ENCODE data around the gene GOPC. TPM values are rescaled to one million over a fixed set of nuclear protein-coding genes. Genes with fewer than 3 reads are reported as not detected.
"Not testable (repeated sequence)": the region's sequence is repeated elsewhere in the genome, so short reads cannot be mapped to it uniquely, and the experiment has no call there.

Gene GOPC
- polyA plus RNA-seq (2013, experiment 1 of 2; ENCODE audit: insufficient read length): 44.7 TPM
- 45.8 TPM for polyA plus RNA-seq (2013, experiment 2 of 2; ENCODE audit: insufficient read length)

DNA sequence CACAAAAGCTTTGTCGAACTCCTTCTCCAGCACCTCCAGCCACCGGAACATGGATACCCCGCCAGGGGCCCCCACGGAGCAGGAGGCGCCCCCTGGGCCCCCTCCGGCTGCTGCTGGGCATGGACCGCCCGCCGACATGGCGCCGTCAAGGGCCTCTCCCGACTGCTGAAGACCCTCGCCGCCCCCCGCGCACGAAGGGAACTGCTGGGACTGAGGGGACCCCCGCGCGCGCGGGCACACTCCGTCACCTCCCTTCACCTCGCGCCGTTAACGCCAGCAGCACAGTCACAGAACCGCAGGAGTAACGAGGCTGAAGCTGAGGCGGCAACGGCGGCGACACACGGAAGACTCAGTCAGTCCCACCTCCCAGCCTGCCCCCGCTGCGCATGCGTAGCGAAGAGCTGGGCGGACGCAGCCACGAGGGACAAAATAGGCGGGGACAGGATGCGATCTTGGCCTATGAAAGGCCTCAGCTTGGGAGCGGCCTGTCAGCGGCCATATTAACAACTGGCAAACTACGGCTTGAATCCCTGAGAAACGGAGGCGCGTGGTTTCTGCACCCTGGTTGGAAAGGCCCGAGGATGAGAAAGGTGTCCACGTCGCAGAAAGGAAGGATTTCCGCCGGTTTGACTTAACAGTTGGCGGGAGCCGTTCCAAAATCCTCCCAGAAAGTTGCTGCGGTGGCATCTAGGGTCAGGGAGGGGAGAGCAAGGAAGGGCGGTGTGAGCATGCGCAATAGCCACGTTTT is at the start of gene GOPC:
TSS of gene GOPC (minus strand) at position 361 of the 748 bp plus-strand sequence. CDS start at position 138, 223 bp downstream.
- DNase-seq: peak; percentile 99

DNA sequence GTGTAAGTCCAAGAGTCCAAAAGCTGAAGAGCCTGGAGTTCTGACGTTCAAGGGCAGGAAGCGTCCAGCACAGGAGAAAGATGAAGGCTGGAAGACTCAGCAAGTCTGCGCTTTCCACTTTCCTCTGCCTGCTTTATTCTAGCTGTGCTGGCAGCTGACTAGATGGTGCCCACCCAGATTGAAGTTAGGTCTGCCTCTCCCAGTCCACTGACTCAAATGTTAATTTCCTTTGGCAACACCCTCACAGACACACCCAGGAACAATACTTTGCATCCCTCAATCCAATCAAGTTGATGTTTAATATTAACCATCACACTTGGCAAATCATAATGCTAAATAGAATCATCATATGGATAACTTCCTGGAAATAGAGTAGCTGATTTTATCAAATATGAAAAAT is 49.7 kb upstream of the GOPC start:
- DNase-seq: not testable (repeated sequence)

DNA sequence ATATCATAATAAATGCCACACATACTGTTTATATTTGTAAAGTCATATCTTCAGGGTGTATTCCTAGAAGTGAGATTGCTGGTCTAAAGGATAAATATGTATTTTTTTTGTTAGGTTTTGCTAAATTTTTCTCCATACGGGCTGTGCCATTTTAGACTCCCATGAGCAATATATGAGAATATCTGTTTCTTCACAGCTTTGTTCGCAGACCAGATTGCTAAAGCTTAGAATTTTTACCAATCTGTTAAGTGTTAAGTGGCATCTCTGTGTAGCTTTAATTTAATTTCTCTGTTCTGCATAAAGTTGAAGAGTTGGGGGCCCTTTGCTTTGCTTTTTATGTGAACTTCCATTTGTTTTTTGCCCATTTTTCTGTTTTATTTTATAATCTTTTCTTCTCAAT is 40.7 kb upstream of the GOPC start:
- no peak for DNase-seq

DNA sequence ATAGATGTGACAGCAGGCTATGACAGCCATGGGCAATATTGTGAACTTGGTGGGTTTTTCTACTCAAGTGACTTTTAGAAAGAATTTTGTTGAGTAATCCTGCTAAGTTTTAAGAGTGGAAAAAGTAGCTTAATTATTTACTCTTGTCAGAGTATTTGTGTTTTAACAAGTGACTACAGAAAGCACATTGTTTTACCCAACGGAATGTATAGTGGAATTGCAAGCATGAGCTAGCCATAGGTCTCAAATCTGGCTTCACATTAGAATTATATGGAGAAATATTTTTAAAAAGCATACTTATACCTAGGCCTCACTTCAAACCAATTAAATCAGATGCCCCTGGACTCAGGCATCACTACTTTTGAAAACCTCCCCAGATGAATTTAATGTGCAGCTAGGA is 35.5 kb upstream of the GOPC start:
- no peak for DNase-seq

DNA sequence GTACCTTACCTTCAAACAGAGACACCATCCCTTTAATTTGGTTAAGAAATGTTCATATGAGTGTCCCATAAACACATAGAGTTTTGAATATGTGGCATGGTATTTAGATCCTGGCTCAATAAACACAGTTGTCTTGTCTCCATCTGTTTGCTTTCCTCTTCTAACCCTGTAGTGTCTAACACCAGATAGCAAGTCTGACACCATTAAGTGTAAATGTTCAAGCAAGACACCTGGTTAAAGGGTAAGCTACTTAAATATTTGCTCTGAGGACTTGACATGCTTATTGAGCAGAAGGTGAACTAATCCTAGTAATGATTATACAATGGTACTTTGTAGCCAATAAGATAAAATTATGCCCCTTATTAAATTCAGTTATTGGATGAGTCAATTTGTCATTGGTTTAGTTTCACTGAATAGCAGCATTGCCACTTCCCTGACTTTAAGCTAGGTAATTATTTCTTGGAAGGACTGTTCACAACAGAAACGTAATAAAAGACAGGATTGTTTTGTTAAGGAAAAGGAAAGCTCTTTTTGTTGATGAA is 26.9 kb upstream of the GOPC start:
- no peak for DNase-seq

DNA sequence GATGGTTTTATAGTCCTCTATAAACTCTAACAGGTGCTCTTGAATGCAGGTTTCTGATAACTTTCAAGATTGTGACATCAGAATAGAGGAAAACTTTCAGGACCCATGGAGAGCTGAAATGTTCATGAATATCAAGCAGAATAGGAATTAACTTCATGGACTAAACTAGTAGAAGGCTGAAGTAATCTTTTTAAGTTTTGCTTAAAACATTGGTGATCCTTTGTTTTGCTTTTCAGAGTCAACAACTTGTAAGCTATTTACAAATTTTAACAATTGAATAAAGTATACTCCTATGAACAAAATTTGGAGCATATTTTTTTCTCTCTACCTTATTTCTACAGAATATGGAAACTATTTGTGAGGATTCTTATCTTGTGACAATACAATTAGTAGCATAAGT is 25.2 kb upstream of the GOPC start:
- DNase-seq: no peak

DNA sequence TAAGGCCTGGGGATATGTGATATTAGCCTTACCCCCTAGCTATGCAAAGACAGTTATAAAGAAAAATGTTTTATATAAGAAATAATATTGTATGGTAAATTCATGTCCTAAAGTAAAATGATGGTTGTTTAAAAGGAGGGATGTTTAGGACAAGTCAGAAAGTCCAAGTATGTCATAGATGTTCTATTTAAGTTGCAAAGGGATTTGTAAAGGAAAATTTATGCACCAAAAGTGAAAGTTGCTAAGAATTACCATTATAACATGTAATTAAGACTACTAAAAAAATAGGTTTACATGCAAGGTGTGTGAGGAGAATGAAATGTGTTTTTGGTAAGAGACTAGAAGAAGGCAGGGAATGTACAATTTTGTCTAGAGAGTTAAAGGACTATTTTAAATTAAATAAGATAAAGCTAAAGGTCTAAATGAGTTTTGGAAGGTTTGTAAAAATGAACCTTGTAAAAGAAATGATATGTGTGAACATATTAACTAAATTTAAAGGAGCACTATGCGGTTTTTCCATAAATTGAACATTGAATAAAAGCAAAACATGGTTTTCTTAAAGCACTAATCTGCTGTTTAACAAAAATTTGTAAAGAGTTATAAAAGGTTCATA is 22.7 kb upstream of the GOPC start:
- no peak for DNase-seq

DNA sequence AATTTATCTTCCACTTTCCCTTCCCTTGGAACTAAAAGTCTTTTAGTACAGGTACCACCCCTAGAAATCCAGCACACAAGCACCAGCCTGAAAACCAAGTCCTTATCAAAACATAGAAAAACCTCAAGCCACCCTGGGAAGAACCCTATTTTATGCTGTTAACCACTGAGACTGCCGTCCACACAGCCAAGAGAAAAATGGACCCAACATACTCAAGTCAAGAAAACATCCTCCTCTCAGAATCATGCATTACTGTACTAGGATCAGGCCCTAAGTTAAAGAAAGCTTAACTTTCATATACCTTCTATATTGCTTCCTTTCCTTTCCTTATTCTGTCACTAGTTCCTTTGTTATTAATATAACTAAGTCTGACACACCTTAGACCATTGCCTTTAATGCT is 16.9 kb upstream of the GOPC start:
- no peak for DNase-seq

DNA sequence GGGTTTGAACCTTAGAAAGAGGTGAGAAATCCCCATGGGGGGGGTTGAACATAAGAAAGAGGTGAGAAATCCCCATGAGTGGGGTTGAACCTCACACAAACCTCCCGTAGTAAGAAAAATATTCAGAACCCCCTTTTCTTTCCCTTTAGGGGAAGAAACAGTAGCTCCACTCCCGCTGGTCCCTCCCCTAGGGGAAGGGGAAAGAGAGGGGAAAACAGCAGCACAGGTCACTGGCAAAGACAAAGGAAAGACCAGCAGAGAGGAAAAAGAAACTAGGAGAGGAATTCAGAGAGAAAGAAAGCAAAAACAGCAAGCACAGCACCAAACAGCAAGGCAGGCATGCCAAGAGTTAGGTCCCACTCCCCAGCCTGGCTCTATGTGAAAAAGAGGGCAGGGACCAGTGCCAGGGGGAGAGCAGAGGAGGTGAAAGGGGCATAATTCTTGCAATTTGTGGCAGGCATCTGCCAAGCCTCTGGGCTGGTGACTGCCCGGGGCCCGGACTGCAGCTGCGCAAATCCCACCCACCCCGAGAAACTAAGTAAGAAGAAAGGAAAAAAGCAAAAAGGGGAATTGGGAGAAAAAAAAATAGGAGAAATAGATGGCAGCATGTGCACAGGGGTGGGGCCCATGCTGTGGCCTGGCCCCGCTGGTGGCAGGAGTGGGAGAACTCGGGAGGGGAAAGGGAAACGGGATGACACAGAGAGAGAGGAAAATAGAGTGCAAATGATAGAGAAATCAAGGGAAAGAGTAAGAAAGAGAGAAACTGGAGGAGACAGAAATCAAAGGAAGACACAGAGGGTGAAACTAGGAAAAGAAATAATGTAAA is 15.1 kb upstream of the GOPC start:
- DNase-seq: no peak

DNA sequence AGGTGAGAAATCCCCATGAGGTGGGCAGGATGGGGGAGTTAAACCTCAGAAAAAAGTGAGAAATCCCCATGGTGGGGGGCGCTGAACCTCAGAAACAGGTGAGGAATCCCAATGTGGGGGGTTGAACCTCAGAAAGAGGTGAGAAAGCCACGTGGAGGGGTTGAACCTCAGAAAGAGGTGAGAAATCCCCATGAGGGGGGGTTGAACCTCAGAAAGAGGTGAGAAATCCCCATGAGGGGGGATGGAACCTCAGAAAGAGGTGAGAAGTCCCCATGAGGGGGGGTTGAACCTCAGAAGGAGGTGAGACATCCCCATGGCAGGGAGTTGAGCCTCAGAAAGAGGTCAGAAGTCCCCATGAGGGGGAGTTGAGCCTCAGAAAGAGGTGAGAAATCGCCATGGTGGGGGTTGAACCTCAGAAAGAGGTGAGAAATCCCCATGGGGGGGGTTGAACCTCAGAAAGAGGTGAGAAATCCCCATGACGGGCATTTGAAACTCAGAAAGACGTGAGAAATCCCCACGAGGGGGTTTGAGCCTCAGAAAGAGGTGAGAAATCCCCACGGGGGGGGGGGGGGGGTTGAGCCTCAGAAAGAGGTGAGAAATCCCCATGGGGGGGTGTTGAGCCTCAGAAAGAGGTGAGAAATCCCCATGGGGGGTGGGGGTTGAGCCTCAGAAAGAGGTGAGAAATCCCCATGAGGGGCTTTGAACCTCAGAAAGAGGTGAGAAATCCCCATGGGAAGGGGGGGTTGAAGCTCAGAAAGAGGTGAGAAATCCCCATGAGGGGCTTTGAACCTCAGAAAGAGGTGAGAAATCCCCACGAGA is 14.3 kb upstream of the GOPC start:
- DNase-seq: no peak

DNA sequence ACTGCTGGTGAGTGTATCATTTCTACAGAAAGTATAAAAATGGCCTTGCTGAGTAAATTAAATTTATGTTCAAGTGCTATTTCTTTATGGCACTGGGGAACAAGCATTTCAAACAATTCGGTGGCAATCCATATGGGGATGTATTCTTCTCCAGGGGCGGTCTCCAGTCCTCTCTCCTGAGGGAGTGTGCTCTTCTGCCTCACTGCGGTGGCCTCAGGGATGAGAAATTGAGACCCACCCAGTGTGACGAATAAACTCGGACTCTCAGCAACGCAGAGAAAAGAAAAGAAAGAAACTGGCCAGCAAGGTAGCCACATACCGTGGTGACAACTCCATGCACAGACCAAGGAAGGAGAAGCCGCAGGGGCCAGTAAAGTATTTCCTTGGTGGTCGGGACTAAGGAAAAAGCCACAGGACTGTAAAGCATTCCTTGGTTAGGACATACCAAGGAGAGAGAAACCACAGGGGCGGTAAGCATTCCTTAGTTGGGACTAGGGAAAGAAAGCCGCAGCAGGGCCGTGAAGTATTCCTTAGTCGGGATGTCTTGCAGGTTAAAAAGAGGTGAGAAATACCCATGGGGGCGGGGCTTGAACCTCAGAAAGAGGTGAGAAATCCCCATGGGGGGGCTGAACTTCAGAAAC is 13.6 kb upstream of the GOPC start:
- DNase-seq: peak; percentile 93

DNA sequence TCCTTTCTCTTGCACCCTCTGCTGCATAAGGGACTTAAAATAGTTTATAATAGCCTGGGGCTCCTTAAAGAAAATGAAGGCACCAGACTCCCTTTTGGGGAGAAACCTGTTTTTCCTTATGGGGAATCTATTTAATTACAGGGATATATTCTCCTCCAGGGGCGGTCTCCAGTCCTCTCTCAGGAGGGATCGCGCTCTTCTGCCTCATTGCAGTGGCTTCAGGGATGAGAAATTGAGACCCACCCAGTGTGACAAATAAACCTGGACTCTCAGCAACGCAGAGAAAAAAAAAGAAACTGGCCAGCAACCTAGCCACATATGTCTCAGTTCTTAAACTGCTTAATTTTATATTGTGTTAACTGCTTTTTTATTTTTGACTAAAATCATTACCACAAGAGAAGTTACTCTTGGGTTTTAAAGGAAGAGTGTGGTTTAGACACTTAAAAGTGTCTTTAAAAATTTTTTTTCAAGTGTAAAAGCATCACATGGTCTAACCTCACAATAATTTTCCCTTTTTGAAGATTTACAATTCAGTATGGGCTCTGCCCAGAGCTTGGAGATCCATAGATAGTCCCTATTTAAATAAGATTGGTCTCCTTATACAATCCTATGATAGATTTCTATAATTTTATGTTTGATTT is 11.7 kb upstream of the GOPC start:
- peak; percentile 74 for DNase-seq

DNA sequence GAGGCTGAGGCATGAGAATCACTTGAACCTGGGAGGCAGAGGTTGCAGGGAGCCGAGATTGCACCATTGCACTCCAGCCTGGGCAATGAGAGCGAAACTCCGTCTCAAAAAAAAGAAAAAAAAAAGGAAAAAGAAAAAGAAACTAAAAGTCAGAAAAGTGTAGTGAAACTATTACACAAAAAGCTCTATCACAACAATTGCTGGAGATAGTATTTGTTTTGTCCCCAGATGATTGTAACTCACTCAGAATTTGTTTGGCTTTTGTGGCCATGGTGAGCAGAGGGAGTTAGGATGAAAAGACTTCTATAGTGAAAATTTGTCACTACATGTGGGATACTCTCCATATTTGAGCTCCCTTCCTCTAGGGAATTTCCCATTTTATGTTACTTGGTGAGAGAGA is 5.2 kb upstream of the GOPC start:
- DNase-seq: no peak

DNA sequence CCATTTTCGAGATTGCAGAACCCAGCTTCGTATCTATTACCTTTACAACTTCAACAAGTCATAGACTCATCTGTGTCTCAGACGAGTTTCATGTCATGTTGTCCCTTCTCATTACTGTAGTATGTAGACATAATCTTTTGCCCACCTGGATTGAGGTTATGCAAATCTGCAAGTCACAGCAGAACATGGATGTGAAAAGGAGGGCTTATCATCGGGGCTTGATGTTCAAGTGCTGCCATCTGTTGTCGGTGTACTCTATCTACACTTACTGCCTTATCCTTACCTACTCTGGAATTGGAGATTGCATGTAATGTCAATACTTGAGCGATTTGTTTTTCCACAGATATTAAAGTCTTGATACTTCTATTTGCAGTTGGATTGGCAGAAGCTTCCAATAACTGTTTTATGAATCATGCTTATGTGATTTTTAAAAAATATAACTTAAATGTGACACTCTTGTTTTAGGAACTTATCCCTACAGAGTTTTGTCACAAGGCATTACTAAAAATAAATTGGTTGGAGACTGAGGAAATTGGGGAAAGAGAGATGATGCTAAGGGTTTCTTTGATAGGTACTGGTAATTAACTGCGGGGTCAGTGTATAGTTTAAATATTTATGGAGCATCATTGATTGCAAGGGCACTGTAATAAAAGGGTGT is 3.0 kb upstream of the GOPC start:
- peak; percentile 68 for DNase-seq

DNA sequence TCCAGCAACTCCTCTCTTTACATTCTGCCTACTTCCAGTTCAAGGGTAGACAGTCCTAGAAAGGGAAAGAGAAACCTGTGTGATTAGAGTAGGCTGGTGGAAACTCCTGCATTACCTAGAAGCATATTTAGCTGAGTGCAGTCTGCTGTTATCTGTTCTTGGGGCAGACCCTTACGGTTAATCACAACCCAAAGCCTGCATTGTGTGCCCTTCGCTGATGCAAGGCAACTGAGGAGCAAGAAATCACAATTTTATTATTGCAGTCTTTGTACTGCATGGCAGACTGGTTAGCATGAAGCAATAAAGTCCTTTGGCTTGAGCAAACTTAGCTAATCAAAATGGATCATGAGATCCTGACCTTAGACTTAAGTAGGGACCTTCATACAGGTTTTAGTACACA is 1.5 kb upstream of the GOPC start:
- DNase-seq: no peak

DNA sequence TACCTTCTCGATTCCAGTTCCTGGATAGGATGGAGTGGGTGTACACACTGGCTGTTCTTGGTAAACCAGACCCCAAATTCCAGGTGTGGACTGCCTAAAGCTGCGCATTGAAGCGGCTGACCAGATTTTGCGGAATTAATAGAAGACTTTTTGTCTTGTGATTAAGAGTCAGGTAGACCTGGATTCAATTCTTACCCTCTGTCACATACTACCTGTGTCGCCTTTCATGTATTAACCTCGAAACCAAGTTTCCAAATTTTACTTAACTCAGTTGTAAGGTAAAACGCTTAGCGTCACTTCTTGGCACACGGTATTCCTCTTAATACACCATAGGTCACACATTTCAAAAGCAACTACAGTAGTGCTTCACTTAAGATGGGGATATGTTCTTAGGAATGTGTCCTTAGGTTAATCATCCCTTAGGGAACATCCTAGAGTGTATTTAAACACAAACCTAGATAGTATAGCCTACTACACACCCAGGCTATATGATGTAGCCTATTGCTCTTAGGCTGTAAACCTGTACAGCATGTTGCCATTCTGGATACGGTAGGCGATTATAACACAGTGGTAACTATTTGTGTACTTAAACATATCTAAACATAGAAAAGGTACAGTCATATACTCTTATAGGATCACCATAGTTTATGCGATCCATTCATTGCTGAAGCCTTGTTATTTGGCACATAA is 733 bp upstream of the GOPC start:
- DNase-seq: no peak

DNA sequence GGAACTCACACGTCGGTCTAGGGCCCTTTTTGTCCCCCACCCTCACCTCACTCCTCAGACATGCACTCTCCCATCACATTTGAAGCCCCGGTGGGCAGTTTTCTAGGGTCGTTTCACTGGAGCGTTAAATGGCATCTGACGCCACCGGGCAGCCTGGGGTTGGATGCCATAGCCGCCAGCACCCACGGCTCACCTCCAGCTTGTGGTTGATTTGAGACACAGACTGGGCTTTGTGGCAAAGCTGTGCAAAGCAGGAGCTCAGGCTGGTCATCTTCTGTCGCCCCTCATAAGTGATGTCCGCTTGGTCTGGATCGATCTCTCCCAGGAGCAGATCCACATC is 530 bp downstream of the GOPC start:
- no peak for DNase-seq

DNA sequence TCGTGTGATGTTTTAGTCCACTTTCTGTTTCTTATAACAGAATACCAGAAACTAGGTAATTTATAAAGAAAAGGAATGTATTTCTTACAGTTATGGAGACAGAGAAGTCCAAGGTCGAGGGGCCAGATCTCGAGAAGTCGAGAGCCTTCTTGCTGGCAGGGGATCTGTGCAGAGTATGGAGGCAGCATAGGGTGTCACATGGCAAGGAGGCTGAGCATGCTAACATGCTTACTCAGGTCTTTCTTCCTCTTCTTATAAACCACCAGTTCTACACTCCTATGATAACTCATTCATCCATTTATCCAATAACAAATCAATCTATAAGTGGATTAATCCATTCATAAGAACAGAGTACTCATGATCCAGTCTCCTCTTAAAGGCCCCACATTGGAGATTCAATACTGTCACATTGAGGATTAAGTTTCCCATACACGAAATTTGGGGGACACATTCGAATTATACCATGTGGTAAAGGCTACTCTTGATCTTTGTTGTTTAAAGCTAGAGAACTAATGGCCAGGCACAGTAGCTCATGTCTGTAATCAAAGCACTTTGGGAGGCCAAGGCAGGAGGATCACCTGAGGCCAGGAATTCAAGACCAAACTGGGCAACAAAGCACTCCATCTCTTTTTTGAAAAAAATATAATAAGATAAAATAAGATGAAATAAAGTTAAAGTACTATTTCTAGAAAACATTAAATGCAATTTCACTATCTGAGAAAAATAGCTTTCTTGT is 2.1 kb downstream of the GOPC start:
- DNase-seq: peak; percentile 12

DNA sequence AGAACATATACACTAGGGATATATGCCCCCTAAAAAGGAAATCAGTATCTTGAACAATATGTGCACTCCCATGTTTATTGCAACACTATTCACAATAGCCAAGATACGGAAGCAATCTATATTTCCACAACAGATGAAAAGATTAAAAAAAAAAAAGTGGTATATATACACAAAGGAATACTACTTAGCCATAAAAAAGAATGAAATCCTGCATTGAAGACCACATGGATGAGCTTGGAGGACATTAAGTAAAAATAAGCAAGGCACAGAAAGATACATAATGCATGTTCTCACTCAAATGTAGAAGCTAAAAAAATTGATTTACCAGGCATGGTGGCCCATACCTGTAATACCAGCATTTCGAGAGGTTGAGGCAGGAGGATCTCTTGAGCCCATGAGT is 4.6 kb downstream of the GOPC start:
- no peak for DNase-seq
